GM12801 (cell line): Measurements from ENCODE around the gene METTL21C.

Experiments used
- CTCF ChIP-seq: IDR thresholded peaks from one replicate; pipeline ENCODE4 v1.5.1; 2011; ENCODE audit warnings: control low read depth; ENCODE audit not compliant: insufficient read length; ENCODE audit errors: extremely low read depth

METTL21C gene

DNA sequence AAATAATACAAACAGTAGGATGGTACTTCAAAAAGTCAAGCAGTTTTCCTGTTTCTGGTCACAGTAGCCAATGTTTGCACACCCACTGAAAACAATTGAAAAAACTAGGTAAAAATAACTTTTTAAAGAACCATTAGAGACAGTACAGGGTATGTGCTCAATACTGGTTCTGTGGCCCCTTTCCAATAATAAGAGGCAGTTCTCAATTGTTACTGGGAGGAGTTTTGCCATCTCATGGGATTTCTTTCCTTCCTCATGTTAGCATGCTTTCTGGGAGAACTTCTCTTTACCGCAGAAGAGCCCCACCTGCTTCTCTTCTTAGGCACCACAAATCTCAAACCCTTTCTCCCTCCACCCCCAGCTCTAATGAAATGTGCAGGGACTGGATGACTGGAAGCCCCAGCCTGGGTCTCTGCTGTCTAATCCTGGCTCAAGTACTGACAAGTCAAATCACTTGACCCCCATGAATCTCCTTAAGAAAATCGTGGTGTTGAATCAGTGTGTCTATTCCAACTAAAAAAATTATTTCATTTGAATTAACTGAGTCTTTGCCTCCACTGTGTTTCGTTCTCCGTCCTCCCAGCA, 14.6 kb downstream of the METTL21C start:
- no peak for TF ChIP-seq CTCF

DNA sequence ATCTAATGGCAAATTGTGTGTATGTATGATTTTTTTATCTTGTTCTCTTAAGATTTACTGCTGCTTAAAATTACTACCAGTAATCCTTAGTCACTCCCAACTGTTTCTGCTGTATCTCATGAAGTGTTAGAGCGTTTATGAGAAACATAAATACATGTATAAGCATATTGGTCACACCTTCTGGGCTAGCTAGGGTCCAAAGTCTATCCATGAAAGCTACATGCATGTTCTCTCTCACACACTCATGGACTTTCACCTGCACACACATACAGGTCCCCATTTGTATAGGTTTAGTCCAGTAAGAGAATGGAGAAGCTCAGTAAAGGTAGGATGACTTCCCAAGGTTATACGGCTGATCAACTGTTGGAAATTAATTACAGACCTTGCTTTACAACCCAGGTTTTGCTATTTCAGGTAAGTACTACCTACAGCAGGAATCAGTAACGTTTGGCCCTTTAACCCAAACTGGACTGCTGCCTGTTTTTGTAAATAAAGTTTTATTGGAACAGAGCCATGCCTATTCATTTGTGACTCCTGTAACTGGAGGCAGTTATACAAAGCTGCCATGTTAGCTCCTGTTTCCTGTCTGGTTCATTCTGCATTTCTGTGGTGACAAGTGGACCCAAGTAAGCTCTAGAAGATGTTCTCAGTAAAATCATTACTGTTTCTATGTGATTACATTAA, 15.3 kb downstream of the METTL21C start:
- no peak for TF ChIP-seq CTCF

DNA sequence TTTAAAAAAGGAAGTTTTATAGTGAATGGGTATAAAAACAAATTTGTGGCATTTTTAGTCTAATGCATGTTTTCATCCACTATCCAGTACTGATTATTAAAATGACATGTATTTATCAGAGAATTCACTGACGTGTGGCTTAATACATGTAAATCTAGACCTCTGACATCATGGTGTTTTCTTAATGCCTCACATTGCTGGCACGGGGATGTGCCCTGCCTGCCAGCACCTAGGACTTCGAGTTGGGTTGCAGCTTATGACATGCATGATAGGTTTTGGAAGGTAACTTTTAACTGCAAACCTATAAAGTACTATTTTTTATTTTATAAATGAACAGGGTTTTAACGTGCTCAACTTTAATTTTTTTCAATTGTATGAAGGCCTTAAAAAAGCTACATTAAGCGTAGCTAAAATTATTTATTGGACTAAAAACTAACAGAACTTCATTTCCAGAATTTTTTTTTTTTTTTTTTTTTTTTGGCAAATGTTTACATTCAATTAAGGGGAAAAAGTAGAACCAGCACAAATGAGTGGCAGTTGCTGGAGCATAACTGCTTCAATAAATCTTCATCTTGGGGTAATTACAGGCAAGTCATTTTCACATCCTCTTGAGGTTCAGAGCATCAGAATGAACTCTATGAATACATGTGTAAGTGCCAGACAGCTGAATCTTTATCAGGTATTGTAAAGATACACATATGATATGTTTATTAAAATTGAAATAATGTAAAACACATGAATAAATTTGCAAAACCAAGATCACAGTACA, 16.3 kb downstream of the METTL21C start:
- no peak for TF ChIP-seq CTCF

GRCh38 chr13:102677122-102677521, 17.7 kb downstream of the METTL21C start:
- no peak for TF ChIP-seq CTCF

- TF ChIP-seq CTCF: no peak
Observed at GRCh38 chr13:102675115-102675514, 19.7 kb downstream of the METTL21C start.

DNA sequence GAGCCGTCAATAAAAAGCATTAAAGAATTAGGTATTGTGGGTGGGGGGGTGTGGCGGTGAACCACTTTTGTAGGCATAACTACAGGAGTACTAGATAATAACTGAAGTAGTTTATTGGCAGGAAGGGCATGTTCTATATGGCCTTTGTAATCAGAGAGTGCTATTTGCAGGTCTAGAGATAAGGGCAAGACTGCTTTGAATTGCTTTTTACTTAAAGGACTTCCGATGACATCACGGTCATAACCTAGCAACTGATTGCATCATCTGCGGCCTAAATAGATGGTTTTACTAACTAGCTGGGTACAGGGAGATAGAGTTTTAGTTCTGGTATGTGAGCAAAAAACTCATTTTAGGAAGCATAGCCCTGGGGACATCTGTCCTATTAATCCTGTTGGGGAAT, 24.7 kb downstream of the METTL21C start:
- no peak for TF ChIP-seq CTCF

- TF ChIP-seq CTCF: no peak
Observed at GRCh38 chr13:102667911-102668310, 26.9 kb downstream of the METTL21C start.
